ENCODE measurements around the gene FAM83D.

GRCh38 chr20:38930242-38930569 is 4.0 kb downstream of the FAM83D start:
- no peak for TF ChIP-seq POLR2A (IDR thresholded peaks at IDR 0.05)
- no peak for TF ChIP-seq CTCF (IDR thresholded peaks at IDR 0.05)

All from heart left ventricle (tissue), 13 donors.